ENCODE measurements around the gene ATP6V0C.

- TF ChIP-seq CTCF (IDR thresholded peaks at IDR 0.05; ENCODE audit: low read depth, low read length, poor library complexity, severe bottlenecking): no peak
- no peak for TF ChIP-seq EZH2phosphoT487 (IDR thresholded peaks at IDR 0.05; ENCODE audit: borderline replicate concordance, low read length)
Measured at GRCh38 chr16:2472885-2473445, 40.8 kb upstream of the ATP6V0C start.

Measured in DOHH2 (cell line).